HG03103 (cell line): Measurements from ENCODE around the gene REEP2.

Experiments used
- ATAC-seq: cut with Tn5 transposase; IDR thresholded peaks from one replicate; pipeline ENCODE4 v1.9.1; 2021; ENCODE audit warnings: low read depth; ENCODE audit not compliant: unreplicated experiment

REEP2 gene

GRCh38 chr5:138495351-138495750, 56.5 kb downstream of the REEP2 start:
- no peak for ATAC-seq
